Activated CD8-positive, alpha-beta T cell treated with anti-CD3 and anti-CD28 coated beads for 36 hours (primary cell): Measurements from ENCODE around the gene NUAK1. TPM values are rescaled to one million over a fixed set of nuclear protein-coding genes. Genes with fewer than 3 reads are reported as not detected.

Experiments
- ATAC-seq: fragments of 200-7000 bp; cut with Tn5 transposase; one replicate; pipeline ENCODE4 v1.10.0; 2021; ENCODE audit warnings: mild to moderate bottlenecking, moderate library complexity
- CTCF ChIA-PET: fragments of 350-600 bp; sonication (Branson Sonifier 250); formaldehyde crosslinking; loops from one replicate; lab custom pipeline; 2021; ENCODE audit warnings: antibody characterized with exemption; lab: Charles Lee
- POLR2A ChIA-PET: fragments of 350-600 bp; sonication (Branson Sonifier 250); formaldehyde crosslinking; loops from one replicate; lab custom pipeline; 2021; ENCODE audit warnings: antibody characterized with exemption; lab: Charles Lee
- DNase-seq: peaks from one replicate; pipeline ENCODE4 v3.0.0-alpha.2; 2020
- H3K27ac Mint-ChIP-seq: one replicate; pipeline ENCODE4 v1.8.0; 2021; ENCODE audit warnings: mild to moderate bottlenecking, mixed read lengths
- H3K27me3 Mint-ChIP-seq: one replicate; pipeline ENCODE4 v1.8.0; 2021; ENCODE audit warnings: mixed read lengths
- H3K36me3 Mint-ChIP-seq: one replicate; pipeline ENCODE4 v1.8.0; 2021; ENCODE audit warnings: low read depth, mixed read lengths
- H3K4me1 Mint-ChIP-seq: one replicate; pipeline ENCODE4 v1.8.0; 2021; ENCODE audit warnings: low read depth, mixed read lengths
- H3K4me3 Mint-ChIP-seq: one replicate; pipeline ENCODE4 v1.8.0; 2021; ENCODE audit warnings: mild to moderate bottlenecking, moderate library complexity, mixed read lengths
- H3K9me3 Mint-ChIP-seq: one replicate; pipeline ENCODE4 v1.8.0; 2021; ENCODE audit warnings: mixed read lengths
- intact Hi-C: fragments of 100-400 bp; cut with micrococcal nuclease; formaldehyde crosslinking; loops from one replicate; pipeline ENCODE4 v1.10.0; 2022
- total RNA-seq, 2 experiments: library from RNA; stranded (reverse); gene quantifications; one replicate each; pipeline ENCODE4 v1.2.3, GENCODE V29; 2021
- TF ChIP-seq, protein P1 (sequence below): fragments of 200-600 bp; IDR thresholded peaks from one replicate; pipeline ENCODE4 v1.8.0; 2022; ENCODE audit warnings: antibody characterized with exemption, mild to moderate bottlenecking

The NUAK1 gene
- total RNA-seq, 2 experiments from 2014 or later = not detected

DNA sequence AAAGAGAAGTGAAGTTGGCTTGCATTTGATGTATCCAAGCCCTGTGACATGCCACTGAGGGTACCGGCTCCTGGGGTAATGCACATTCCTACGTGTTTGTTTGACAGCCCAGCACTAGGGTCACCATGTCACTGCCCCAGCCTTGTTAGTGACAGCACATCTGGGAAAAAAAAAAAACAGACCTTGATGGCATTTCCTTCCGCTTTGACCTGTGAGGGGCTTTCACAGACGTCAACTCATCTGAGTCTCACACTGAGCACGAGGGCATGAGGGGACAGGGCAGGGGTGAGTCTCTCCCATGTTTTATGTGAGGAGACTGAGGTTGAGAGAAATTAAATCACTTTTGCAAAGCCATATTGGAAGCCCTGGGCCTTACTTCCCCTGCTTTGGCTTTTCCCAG lies 111.5 kb downstream of the NUAK1 start:
- ATAC-seq (no peak), DNase-seq (no peak)
- intact Hi-C loops = no loop called here
- TF ChIP-seq, protein P1, sequence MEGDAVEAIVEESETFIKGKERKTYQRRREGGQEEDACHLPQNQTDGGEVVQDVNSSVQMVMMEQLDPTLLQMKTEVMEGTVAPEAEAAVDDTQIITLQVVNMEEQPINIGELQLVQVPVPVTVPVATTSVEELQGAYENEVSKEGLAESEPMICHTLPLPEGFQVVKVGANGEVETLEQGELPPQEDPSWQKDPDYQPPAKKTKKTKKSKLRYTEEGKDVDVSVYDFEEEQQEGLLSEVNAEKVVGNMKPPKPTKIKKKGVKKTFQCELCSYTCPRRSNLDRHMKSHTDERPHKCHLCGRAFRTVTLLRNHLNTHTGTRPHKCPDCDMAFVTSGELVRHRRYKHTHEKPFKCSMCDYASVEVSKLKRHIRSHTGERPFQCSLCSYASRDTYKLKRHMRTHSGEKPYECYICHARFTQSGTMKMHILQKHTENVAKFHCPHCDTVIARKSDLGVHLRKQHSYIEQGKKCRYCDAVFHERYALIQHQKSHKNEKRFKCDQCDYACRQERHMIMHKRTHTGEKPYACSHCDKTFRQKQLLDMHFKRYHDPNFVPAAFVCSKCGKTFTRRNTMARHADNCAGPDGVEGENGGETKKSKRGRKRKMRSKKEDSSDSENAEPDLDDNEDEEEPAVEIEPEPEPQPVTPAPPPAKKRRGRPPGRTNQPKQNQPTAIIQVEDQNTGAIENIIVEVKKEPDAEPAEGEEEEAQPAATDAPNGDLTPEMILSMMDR = no peak
- no peak overlapping the region for H3K4me3 Mint-ChIP-seq
- no peaks in the 10 kb centered on the region for H3K36me3 Mint-ChIP-seq
- no peak overlapping the region for H3K27ac Mint-ChIP-seq
- CTCF ChIA-PET = no interaction called here
- H3K27me3 Mint-ChIP-seq = peaks cover 12% of the 10 kb centered on the region
- POLR2A ChIA-PET = no interaction called here
- H3K4me1 Mint-ChIP-seq = no peaks in the 10 kb centered on the region
- H3K9me3 Mint-ChIP-seq = no peaks in the 10 kb centered on the region

DNA sequence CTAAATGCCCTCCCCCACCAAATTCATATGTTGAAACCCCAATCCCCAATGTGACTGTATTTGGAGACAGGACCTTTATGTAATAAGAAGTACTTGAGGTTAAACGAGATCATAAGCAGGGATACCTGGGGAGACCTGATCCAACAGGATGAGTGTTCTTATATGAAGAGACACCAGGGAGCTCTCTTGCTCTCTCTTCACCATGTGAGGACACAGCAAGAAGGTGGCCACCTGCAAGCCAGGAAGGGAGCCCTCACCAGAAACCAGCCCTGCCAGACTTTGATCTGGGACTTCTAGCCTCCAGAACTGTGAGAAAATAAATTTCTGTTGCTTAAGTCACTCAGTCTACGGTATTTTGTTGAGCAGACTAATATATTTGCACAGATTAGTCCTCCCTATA lies 113.6 kb downstream of the NUAK1 start:
- intact Hi-C loops = no loop called here
- Mint-ChIP-seq H3K4me1 (no peaks in the 10 kb centered on the region), H3K36me3 (no peaks in the 10 kb centered on the region), H3K4me3 (no peak overlapping the region), H3K27me3 (peaks cover 15% of the 10 kb centered on the region), H3K27ac (no peak overlapping the region), H3K9me3 (no peaks in the 10 kb centered on the region)
- ATAC-seq (no peak), DNase-seq (no peak)
- TF ChIP-seq, protein P1 = no peak
- CTCF ChIA-PET = no interaction called here
- POLR2A ChIA-PET = no interaction called here

DNA sequence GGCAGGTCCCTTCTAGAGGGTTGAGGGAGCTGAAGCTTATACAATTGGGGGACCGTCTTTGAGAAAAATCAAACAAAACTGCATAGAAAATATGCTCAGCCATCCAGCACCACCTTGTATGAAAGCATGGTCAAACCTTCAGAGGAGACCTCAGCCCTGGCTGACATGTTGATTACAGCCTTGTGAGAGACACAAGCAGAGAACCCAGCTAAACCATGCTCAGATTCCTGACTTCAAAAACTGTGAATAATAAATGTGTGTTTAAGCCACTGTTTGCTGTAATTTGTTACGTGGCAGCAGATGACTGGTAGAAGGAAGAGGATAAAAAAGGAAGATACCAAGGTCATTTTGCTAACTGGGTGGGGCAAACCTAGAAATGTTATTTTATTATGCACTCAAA lies 115.7 kb downstream of the NUAK1 start:
- ATAC-seq = no peak
- ChIA-PET POLR2A (no interaction called here), CTCF (no interaction called here)
- H3K4me3 Mint-ChIP-seq = no peak overlapping the region
- H3K36me3 Mint-ChIP-seq = no peaks in the 10 kb centered on the region
- no peak for DNase-seq
- H3K27me3 Mint-ChIP-seq = peaks cover 19% of the 10 kb centered on the region
- peaks cover 14% of the 10 kb centered on the region for H3K9me3 Mint-ChIP-seq
- intact Hi-C loops = no loop called here
- TF ChIP-seq, protein P1 = no peak
- H3K4me1 Mint-ChIP-seq = no peaks in the 10 kb centered on the region
- no peak overlapping the region for H3K27ac Mint-ChIP-seq

- no peak overlapping the region for H3K27ac Mint-ChIP-seq
- peaks cover 15% of the 10 kb centered on the region for H3K27me3 Mint-ChIP-seq
- ChIA-PET POLR2A (no interaction called here), CTCF (no interaction called here)
- no peak overlapping the region for H3K4me3 Mint-ChIP-seq
- TF ChIP-seq, protein P1 = no peak
- no peak for DNase-seq
- H3K4me1 Mint-ChIP-seq = no peaks in the 10 kb centered on the region
- H3K9me3 Mint-ChIP-seq = peaks cover 14% of the 10 kb centered on the region
- ATAC-seq = no peak
- intact Hi-C loops = no loop called here
- no peaks in the 10 kb centered on the region for H3K36me3 Mint-ChIP-seq
Observed at GRCh38 chr12:106022568-106023012, 116.2 kb downstream of the NUAK1 start.

DNA sequence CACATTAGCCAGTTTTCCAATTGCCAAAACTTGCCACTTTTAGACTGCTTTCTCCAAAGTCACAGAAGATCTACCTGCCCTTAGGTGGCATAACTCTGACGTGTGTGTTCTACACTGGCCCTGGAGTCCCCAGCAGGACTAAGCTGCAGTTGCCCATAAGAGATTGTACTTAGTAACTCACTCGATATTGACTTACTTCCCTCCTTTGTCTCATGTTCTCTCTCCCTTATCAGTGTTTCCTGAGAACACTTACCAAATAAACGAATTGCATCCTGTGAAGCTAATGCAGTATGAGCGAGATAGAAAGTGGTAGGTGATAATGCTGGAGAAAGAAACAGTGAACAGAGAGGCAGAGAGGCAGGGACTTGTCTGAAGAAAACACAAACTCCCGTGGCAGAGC lies 117.2 kb downstream of the NUAK1 start:
- H3K36me3 Mint-ChIP-seq = no peaks in the 10 kb centered on the region
- CTCF ChIA-PET = no interaction called here
- DNase-seq = no peak
- no peak overlapping the region for H3K27ac Mint-ChIP-seq
- no peak overlapping the region for H3K4me3 Mint-ChIP-seq
- TF ChIP-seq, protein P1 = no peak
- POLR2A ChIA-PET = no interaction called here
- H3K9me3 Mint-ChIP-seq = peaks cover 14% of the 10 kb centered on the region
- no peak for ATAC-seq
- H3K4me1 Mint-ChIP-seq = no peaks in the 10 kb centered on the region
- H3K27me3 Mint-ChIP-seq = peaks cover 14% of the 10 kb centered on the region
- intact Hi-C loops = no loop called here
